Epithelial cell of prostate (primary cell): ENCODE measurements around the gene CIDEB.

Experiments
- DNase-seq: peaks from one replicate; pipeline ENCODE4 v3.0.0-alpha.2; 2011; ENCODE audit warnings: low read depth, low spot score
- H3K27ac ChIP-seq: fragments of 450-650 bp; 2 replicates; pipeline ENCODE4 v1.5.1; 2017; ENCODE audit warnings: mild to moderate bottlenecking

The CIDEB gene

GRCh38 chr14:24314377-24315193 lies 6.8 kb upstream of the CIDEB start:
- DNase-seq = no peak
- no peak overlapping the region for H3K27ac ChIP-seq

GRCh38 chr14:24313913-24314312 lies 6.1 kb upstream of the CIDEB start:
- no peak overlapping the region for H3K27ac ChIP-seq
- DNase-seq = no peak

- no peak for DNase-seq
- no peak overlapping the region for H3K27ac ChIP-seq
Observed at GRCh38 chr14:24312736-24313507, 5.1 kb upstream of the CIDEB start.

GRCh38 chr14:24311837-24312615 lies 4.2 kb upstream of the CIDEB start:
- H3K27ac ChIP-seq = peak overlapping the region; percentile 74
- no peak for DNase-seq

- peak within 1 kb of the TSS; percentile 74 for H3K27ac ChIP-seq
Observed at GRCh38 chr14:24310646-24311604, 3.1 kb upstream of the CIDEB start, which contains the start of gene LTB4R. LTB4R (plus strand) TSS chr14:24311502; CDS start chr14:24315652, 4,150 bp downstream.

GRCh38 chr14:24310265-24310645 lies 2.5 kb upstream of the CIDEB start:
- peak overlapping the region; percentile 74 for H3K27ac ChIP-seq
- DNase-seq = no peak

More at GRCh38 chr14:24310646-24311604, 3.1 kb upstream of the CIDEB start, which contains the start of gene LTB4R:
- DNase-seq = no peak

GRCh38 chr14:24309538-24310264 lies 1.9 kb upstream of the CIDEB start, which contains the start of gene LTB4R2:
LTB4R2 (plus strand) TSS chr14:24310140; CDS start chr14:24310665, 525 bp downstream.
- H3K27ac ChIP-seq = peak within 1 kb of the TSS; percentile 74
- DNase-seq = no peak

GRCh38 chr14:24308342-24309124 lies 756 bp upstream of the CIDEB start:
- DNase-seq = no peak
- H3K27ac ChIP-seq = peak overlapping the region; percentile 74

GRCh38 chr14:24307156-24307574 lies 612 bp downstream of the CIDEB start:
- no peak overlapping the region for H3K27ac ChIP-seq
- no peak for DNase-seq

GRCh38 chr14:24304019-24304387 lies 3.8 kb downstream of the CIDEB start:
- DNase-seq = no peak
- H3K27ac ChIP-seq = no peak overlapping the region

GRCh38 chr14:24300326-24300980 lies 7.3 kb downstream of the CIDEB start:
- DNase-seq = no peak
- peak overlapping the region; percentile 98 for H3K27ac ChIP-seq

GRCh38 chr14:24299255-24300191 lies 8.3 kb downstream of the CIDEB start, which contains the start of the genes DHRS1 and NOP9:
DHRS1 (minus strand) TSS chr14:24299780; CDS start chr14:24299106, 674 bp downstream.
NOP9 (plus strand) TSS chr14:24299850; CDS start chr14:24299955, 105 bp downstream.
- DNase-seq = peak; percentile 57

GRCh38 chr14:24298892-24299254 lies 8.9 kb downstream of the CIDEB start:
- H3K27ac ChIP-seq = peak overlapping the region; percentile 98
- peak; percentile 87 for DNase-seq

More at GRCh38 chr14:24299255-24300191, 8.3 kb downstream of the CIDEB start, which contains the start of the genes DHRS1 and NOP9:
- H3K27ac ChIP-seq = peak within 1 kb of the TSS; percentile 98

- peak overlapping the region; percentile 98 for H3K27ac ChIP-seq
- no peak for DNase-seq
Observed at GRCh38 chr14:24297190-24297964, 10.4 kb downstream of the CIDEB start.
